ENCODE data around the gene SVEP1.
"Not testable (repeated sequence)": the region's sequence is repeated elsewhere in the genome, so short reads cannot be mapped to it uniquely, and the experiment has no call there.

SVEP1 gene

GRCh38 chr9:110383491-110383890 is 196.1 kb downstream of the SVEP1 start:
- TF ChIP-seq CTCF (IDR thresholded peaks at IDR 0.05; ENCODE audit: low read depth, low read length), result no peak
- no peak for DNase-seq (ENCODE audit: extremely low read depth, low read depth)

GRCh38 chr9:110382731-110383130 is 196.8 kb downstream of the SVEP1 start:
- no peak for DNase-seq (ENCODE audit: extremely low read depth, low read depth)
- no peak for TF ChIP-seq CTCF (IDR thresholded peaks at IDR 0.05; ENCODE audit: low read depth, low read length)

- no peak for TF ChIP-seq CTCF (IDR thresholded peaks at IDR 0.05; ENCODE audit: low read depth, low read length)
- no peak for DNase-seq (ENCODE audit: extremely low read depth, low read depth)
Observed at GRCh38 chr9:110371411-110372007, 208.0 kb downstream of the SVEP1 start.

- no peak for DNase-seq (ENCODE audit: extremely low read depth, low read depth)
- no peak for TF ChIP-seq CTCF (IDR thresholded peaks at IDR 0.05; ENCODE audit: low read depth, low read length)
Observed at GRCh38 chr9:110370315-110370714, 209.2 kb downstream of the SVEP1 start.

- DNase-seq (ENCODE audit: extremely low read depth, low read depth), result no peak
- no peak for TF ChIP-seq CTCF (IDR thresholded peaks at IDR 0.05; ENCODE audit: low read depth, low read length)
Observed at GRCh38 chr9:110364451-110364850, 215.1 kb downstream of the SVEP1 start.

- DNase-seq (ENCODE audit: extremely low read depth, low read depth), result not testable (repeated sequence)
Observed at GRCh38 chr9:110358992-110359391, 220.5 kb downstream of the SVEP1 start.

GRCh38 chr9:110357505-110357904 is 222.0 kb downstream of the SVEP1 start:
- DNase-seq (ENCODE audit: extremely low read depth, low read depth), result no peak
- no peak for TF ChIP-seq CTCF (IDR thresholded peaks at IDR 0.05; ENCODE audit: low read depth, low read length)
